Fibroblast of lung (primary cell): ENCODE results near the gene TADA2A.

Experiments
- EZH2 ChIP-seq: IDR thresholded peaks from 2 replicates; pipeline ENCODE4 v1.5.1; 2012; ENCODE audit warnings: low read length, control low read depth, mild to moderate bottlenecking; ENCODE audit errors: missing control alignments
- TF ChIP-seq, protein P1 (sequence below), 2 donors: IDR thresholded peaks in 1 of 2; conservative IDR thresholded peaks in 1 of 2; 1 replicate in 1 of 2; 2 replicates in 1 of 2; pipeline ENCODE4 v1.5.1; 2011 to 2012; ENCODE audit warnings: low read length in 2 of 2, control low read depth in 1 of 2, inconsistent platforms in 1 of 2, low read depth in 1 of 2, mild to moderate bottlenecking in 1 of 2

GRCh38 chr17:37447641-37448040 lies 41.0 kb downstream of the TADA2A start:
- TF ChIP-seq, protein P1, sequence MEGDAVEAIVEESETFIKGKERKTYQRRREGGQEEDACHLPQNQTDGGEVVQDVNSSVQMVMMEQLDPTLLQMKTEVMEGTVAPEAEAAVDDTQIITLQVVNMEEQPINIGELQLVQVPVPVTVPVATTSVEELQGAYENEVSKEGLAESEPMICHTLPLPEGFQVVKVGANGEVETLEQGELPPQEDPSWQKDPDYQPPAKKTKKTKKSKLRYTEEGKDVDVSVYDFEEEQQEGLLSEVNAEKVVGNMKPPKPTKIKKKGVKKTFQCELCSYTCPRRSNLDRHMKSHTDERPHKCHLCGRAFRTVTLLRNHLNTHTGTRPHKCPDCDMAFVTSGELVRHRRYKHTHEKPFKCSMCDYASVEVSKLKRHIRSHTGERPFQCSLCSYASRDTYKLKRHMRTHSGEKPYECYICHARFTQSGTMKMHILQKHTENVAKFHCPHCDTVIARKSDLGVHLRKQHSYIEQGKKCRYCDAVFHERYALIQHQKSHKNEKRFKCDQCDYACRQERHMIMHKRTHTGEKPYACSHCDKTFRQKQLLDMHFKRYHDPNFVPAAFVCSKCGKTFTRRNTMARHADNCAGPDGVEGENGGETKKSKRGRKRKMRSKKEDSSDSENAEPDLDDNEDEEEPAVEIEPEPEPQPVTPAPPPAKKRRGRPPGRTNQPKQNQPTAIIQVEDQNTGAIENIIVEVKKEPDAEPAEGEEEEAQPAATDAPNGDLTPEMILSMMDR (conservative IDR thresholded peaks at IDR 0.05 in 1 of 2, IDR thresholded peaks at IDR 0.05 in 1 of 2; ENCODE audit: low read depth in 1 of 2, low read length in 2 of 2) = no peak
- TF ChIP-seq EZH2 = no peak
